Hepatocyte (in vitro differentiated cells): Measurements from ENCODE around the gene ZCCHC24. TPM values are rescaled to one million over a fixed set of nuclear protein-coding genes. Genes with fewer than 3 reads are reported as not detected.

Experiments
- DNase-seq: peaks from one replicate; pipeline ENCODE4 v3.0.0-alpha.2; 2016; ENCODE audit warnings: low spot score
- H2AFZ ChIP-seq: fragments of 200-600 bp; sonication (generic); 2 replicates; pipeline ENCODE4 v1.6.0; 2016; ENCODE audit warnings: antibody characterized with exemption, mild to moderate bottlenecking
- H3K27ac ChIP-seq: fragments of 200-600 bp; sonication (generic); 2 replicates; pipeline ENCODE4 v1.5.1; 2016; ENCODE audit warnings: mild to moderate bottlenecking
- H3K27me3 ChIP-seq: fragments of 200-600 bp; sonication (generic); 2 replicates; pipeline ENCODE4 v1.6.1; 2016
- H3K36me3 ChIP-seq: fragments of 200-600 bp; sonication (generic); replicated peaks from 2 replicates; pipeline ENCODE4 v1.5.1; 2016; ENCODE audit warnings: low read depth; ENCODE audit not compliant: insufficient read depth
- H3K4me1 ChIP-seq: fragments of 200-600 bp; sonication (generic); 2 replicates; pipeline ENCODE4 v1.5.1; 2016; ENCODE audit warnings: mild to moderate bottlenecking, moderate library complexity; ENCODE audit not compliant: insufficient read depth
- H3K4me2 ChIP-seq: fragments of 200-600 bp; sonication (generic); 2 replicates; pipeline ENCODE4 v1.6.0; 2016
- H3K4me3 ChIP-seq: fragments of 200-600 bp; sonication (generic); 2 replicates; pipeline ENCODE4 v1.5.1; 2016; ENCODE audit warnings: mild to moderate bottlenecking
- H3K79me2 ChIP-seq: fragments of 200-600 bp; sonication (generic); 2 replicates; pipeline ENCODE4 v1.6.0; 2017; ENCODE audit warnings: mild to moderate bottlenecking
- H3K9me2 ChIP-seq: fragments of 200-600 bp; sonication (generic); replicated peaks from 2 replicates; pipeline ENCODE4 v1.6.0; 2017; ENCODE audit warnings: mild to moderate bottlenecking; ENCODE audit not compliant: insufficient read depth
- H3K9me3 ChIP-seq: fragments of 200-600 bp; sonication (generic); 2 replicates; pipeline ENCODE4 v1.5.1; 2016; ENCODE audit warnings: low read depth, mild to moderate bottlenecking
- H4K20me1 ChIP-seq: fragments of 200-600 bp; sonication (generic); 2 replicates; pipeline ENCODE4 v1.6.0; 2016; ENCODE audit warnings: mild to moderate bottlenecking; ENCODE audit not compliant: insufficient read depth, poor library complexity, severe bottlenecking
- EZH2 ChIP-seq: fragments of 200-600 bp; sonication (generic); IDR thresholded peaks from 2 replicates; pipeline ENCODE4 v1.6.1; 2016; ENCODE audit warnings: antibody characterized with exemption, mild to moderate bottlenecking, borderline replicate concordance
- EZH2phosphoT487 ChIP-seq: fragments of 200-600 bp; sonication (generic); IDR thresholded peaks from one replicate; pipeline ENCODE4 v1.6.1; 2018; ENCODE audit warnings: antibody characterized with exemption, mild to moderate bottlenecking, low read depth, moderate library complexity; ENCODE audit not compliant: unreplicated experiment, severe bottlenecking
- WGBS: methylation state at CpG from one replicate; pipeline ENCODE4 v1.1.6; 2016; ENCODE audit warnings: low lambda C conversion rate; ENCODE audit errors: missing lambda C conversion rate; 5-methylcytosine and 5-hydroxymethylcytosine counted together
- polyA plus RNA-seq: library from polyadenylated mRNA; unstranded; fragments of >200 nt; fragmentation: Nextera tagmentation; extraction: Ambion mirVana; gene quantifications from 2 replicates; pipeline ENCODE4 v1.2.1, GENCODE V29; 2016
- total RNA-seq: library from RNA; depleted of rRNA; stranded (reverse); fragments of >200 nt; gene quantifications from 2 replicates; pipeline ENCODE4 v1.2.3, GENCODE V29; 2014
- TF ChIP-seq, protein P1 (sequence below): fragments of 200-600 bp; sonication (generic); IDR thresholded peaks from 2 replicates; pipeline ENCODE4 v1.5.1; 2016; ENCODE audit warnings: antibody characterized with exemption, mild to moderate bottlenecking; ENCODE audit not compliant: poor library complexity

The ZCCHC24 gene
- total and polyA plus RNA-seq, 2 experiments from 2014 or later: 20.1 to 20.6 TPM

DNA sequence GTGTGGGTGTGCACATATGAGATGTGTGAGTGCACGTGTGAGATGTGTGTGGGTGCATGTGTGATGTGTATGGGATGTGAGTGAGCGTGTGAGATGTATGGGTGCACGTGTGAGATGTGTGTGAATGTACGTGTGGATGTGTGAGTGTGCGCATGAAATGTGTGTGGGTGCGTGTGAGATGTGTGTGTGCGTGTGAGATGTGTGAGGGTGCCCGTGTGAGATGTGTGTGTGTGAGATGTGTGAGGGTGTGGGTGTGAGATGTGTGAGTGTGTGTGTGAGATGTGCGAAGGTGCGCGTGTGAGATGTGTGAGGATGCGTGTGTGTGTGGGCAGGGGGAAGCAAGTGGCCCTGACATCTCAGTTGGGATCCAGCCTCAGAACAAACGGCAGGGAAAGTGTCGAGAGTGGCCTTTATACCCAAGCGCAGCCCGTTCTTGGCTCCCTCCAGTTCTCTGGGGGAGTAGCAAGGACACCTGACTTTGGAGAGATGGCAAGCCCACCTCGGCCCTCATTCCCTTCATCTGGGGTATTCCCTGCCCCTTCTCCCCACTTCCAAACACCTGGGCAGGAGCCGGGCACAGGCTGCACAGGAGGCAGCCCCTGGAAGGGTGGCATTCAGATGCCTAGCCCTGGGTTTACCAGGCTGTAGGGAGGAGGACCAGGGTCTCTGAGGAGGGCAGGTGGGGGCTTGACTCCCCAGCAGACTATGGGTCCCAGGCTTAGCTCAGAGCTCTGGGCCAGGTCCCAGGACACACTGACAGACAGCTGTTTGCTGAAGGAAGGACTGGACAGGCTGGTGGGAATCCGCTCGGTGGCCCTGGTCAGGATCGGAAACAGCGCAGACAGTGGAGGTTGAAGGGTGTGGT lies 66.5 kb downstream of the ZCCHC24 start:
- Histone ChIP-seq H3K79me2 (no peaks in the 10 kb centered on the region), H3K27ac (no peak overlapping the region)

DNA sequence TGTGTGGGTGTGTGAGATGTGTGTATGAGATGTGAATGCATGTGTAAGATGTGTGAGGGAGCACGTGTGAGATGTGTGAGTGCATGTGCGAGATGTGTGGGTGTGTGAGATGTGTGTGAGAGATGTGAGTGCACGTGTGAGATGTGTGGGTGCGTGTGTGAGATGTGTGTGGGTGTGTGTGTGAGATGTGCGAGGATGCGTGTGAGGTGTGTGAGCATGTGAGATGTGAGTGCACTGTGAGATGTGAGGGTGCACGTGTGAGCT lies 67.1 kb downstream of the ZCCHC24 start:
- WGBS: 97% methylated on average over 7 of the region's 7 CpGs
- no peak overlapping the region for H3K4me2 ChIP-seq
- no peaks in the 10 kb centered on the region for H3K36me3 ChIP-seq
- no peak overlapping the region for H3K27ac ChIP-seq
- H3K9me2 ChIP-seq: no peaks in the 10 kb centered on the region
- TF ChIP-seq EZH2phosphoT487 (no peak), EZH2 (no peak)
- TF ChIP-seq, protein P1, sequence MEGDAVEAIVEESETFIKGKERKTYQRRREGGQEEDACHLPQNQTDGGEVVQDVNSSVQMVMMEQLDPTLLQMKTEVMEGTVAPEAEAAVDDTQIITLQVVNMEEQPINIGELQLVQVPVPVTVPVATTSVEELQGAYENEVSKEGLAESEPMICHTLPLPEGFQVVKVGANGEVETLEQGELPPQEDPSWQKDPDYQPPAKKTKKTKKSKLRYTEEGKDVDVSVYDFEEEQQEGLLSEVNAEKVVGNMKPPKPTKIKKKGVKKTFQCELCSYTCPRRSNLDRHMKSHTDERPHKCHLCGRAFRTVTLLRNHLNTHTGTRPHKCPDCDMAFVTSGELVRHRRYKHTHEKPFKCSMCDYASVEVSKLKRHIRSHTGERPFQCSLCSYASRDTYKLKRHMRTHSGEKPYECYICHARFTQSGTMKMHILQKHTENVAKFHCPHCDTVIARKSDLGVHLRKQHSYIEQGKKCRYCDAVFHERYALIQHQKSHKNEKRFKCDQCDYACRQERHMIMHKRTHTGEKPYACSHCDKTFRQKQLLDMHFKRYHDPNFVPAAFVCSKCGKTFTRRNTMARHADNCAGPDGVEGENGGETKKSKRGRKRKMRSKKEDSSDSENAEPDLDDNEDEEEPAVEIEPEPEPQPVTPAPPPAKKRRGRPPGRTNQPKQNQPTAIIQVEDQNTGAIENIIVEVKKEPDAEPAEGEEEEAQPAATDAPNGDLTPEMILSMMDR: no peak
- no peaks in the 10 kb centered on the region for H3K9me3 ChIP-seq
- H3K27me3 ChIP-seq: no peaks in the 10 kb centered on the region
- H2AFZ ChIP-seq: no peak overlapping the region
- no peaks in the 10 kb centered on the region for H4K20me1 ChIP-seq
- H3K79me2 ChIP-seq: no peaks in the 10 kb centered on the region
- no peak for DNase-seq
- peaks cover 33% of the 10 kb centered on the region for H3K4me1 ChIP-seq
- no peak overlapping the region for H3K4me3 ChIP-seq

More for the DNA sequence above, 66.5 kb downstream of the ZCCHC24 start:
- Histone ChIP-seq H3K4me2 (no peak overlapping the region), H3K4me3 (no peak overlapping the region), H2AFZ (no peak overlapping the region), H3K27me3 (no peaks in the 10 kb centered on the region), H4K20me1 (no peaks in the 10 kb centered on the region), H3K9me3 (no peaks in the 10 kb centered on the region), H3K36me3 (no peaks in the 10 kb centered on the region), H3K9me2 (no peaks in the 10 kb centered on the region), H3K4me1 (peaks cover 33% of the 10 kb centered on the region)
- WGBS: 89% methylated on average over 22 of the region's 22 CpGs
- no peak for TF ChIP-seq EZH2
- TF ChIP-seq, protein P1: no peak
- no peak for TF ChIP-seq EZH2phosphoT487
- DNase-seq: no peak

DNA sequence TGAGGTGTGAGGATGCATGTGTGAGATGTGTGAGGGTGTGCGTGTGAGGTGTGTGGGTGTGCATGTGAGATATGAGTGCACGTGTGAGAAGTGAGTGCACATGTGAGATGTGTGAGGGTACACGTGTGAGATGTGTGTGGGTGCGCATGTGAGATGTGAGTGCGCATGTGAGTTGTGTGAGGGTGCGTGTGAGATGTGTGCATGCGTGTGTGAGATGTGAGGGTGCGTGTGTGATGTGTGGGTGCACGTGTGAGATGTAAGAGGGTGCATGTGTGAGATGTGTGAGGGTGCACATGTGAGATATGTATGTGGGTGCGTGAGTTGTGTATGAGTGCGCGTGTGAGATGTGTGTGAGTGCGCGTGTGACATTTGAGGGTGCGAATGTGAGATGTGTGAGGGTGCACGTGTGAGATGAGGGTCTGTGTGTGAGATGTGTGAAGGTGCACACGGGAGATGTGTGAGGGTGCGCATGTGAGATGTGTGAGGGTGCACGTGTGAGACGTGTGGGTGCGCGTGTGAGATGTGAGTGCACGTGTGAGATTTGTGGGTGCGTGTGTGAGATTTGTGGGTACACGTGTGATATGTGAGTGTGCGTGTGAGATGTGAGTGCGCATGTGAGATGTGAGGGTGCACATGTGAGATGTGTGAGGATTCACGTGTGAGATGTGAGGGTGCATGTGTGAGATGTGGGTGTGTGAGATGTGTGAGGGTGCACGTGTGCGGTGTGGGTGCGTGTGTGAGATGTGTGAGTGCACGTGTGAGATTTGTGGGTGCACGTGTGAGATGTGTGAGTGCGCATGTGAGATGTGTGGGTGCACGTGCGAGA lies 67.7 kb downstream of the ZCCHC24 start:
- H3K27ac ChIP-seq: no peak overlapping the region
- peaks cover 33% of the 10 kb centered on the region for H3K4me1 ChIP-seq
- no peak overlapping the region for H2AFZ ChIP-seq
- no peaks in the 10 kb centered on the region for H3K27me3 ChIP-seq
- no peaks in the 10 kb centered on the region for H3K9me3 ChIP-seq
- H3K36me3 ChIP-seq: no peaks in the 10 kb centered on the region
- no peaks in the 10 kb centered on the region for H3K9me2 ChIP-seq
- TF ChIP-seq, protein P1: no peak
- TF ChIP-seq EZH2phosphoT487 (no peak), EZH2 (no peak)
- H3K4me2 ChIP-seq: no peak overlapping the region
- H4K20me1 ChIP-seq: no peaks in the 10 kb centered on the region
- 96% methylated on average over 36 of the region's 36 CpGs for WGBS
- no peaks in the 10 kb centered on the region for H3K79me2 ChIP-seq
- H3K4me3 ChIP-seq: no peak overlapping the region
- DNase-seq: no peak
